Stomach (tissue), 4 donors: ENCODE results near the gene AGFG1.

Experiments
- EP300 ChIP-seq: sonication (generic); formaldehyde crosslinking; IDR thresholded peaks from one replicate; pipeline ENCODE4 v1.6.1; 2017; ENCODE audit warnings: antibody characterized with exemption
- TF ChIP-seq, protein P1 (sequence below), 7 experiments: fragments of 450-650 bp in 4 of 7; fragments of 200-600 bp in 3 of 7; sonication (generic) in 3 of 7; IDR thresholded peaks; one replicate each; pipeline ENCODE4 v1.5.1; 2016 to 2019; ENCODE audit warnings: antibody characterized with exemption in 7 of 7, control low read depth in 2 of 7, mild to moderate bottlenecking in 1 of 7

DNA sequence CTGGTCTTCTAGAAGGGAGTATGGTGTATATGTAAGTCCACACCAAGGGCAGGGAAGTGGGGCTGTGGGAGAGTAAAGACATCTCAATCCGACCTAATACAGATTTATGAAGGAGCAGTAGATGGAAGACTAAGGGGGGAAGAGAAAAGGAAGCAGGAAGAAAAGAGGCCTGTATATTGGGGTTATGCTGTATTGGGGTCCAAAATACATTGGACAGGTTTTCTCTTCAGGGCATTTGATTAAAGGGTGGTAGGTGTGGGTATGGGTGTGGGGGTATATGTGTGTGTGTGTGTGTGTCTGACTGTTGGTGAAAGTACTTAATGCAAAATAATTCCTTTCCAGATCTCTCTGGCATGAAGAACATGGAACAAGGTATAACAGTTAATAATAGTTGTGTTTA is 93.1 kb downstream of the AGFG1 start:
- no peak for TF ChIP-seq EP300
- TF ChIP-seq, protein P1, sequence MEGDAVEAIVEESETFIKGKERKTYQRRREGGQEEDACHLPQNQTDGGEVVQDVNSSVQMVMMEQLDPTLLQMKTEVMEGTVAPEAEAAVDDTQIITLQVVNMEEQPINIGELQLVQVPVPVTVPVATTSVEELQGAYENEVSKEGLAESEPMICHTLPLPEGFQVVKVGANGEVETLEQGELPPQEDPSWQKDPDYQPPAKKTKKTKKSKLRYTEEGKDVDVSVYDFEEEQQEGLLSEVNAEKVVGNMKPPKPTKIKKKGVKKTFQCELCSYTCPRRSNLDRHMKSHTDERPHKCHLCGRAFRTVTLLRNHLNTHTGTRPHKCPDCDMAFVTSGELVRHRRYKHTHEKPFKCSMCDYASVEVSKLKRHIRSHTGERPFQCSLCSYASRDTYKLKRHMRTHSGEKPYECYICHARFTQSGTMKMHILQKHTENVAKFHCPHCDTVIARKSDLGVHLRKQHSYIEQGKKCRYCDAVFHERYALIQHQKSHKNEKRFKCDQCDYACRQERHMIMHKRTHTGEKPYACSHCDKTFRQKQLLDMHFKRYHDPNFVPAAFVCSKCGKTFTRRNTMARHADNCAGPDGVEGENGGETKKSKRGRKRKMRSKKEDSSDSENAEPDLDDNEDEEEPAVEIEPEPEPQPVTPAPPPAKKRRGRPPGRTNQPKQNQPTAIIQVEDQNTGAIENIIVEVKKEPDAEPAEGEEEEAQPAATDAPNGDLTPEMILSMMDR (IDR thresholded peaks at IDR 0.05): no peak
